Measurements from ENCODE around the gene POLR2A.

The POLR2A gene

GRCh38 chr17:7501729-7502128 lies 17.6 kb downstream of the POLR2A start:
- TF ChIP-seq CTCF (IDR thresholded peaks at IDR 0.05): no peak

DNA sequence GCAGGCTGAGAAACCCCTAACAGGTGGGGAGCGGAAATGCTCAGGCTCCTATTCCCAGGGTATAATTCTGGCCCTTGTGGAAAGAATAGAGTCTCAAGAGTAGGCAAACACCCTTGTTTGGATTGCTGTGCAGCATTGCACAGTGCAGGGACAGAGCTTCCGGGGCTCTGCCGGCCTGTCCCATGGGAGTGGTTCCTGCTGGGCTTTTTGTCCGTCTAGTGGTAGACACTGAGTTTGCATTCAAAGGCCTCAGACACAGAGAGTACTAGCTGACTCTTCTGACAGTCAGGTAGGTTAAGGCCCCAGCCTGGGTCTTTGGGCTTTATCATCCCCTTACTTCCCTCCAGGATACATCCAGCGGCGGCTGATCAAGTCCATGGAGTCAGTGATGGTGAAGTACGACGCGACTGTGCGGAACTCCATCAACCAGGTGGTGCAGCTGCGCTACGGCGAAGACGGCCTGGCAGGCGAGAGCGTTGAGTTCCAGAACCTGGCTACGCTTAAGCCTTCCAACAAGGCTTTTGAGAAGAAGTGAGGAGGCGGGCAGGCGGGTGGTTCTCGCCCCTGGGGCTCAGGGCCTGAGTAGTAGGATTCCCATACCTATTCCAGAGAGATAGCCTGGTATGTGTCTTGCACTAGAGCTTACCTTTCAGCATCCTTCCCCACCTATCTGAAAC lies 18.1 kb downstream of the POLR2A start:
- no peak for TF ChIP-seq CTCF (IDR thresholded peaks at IDR 0.05)

DNA sequence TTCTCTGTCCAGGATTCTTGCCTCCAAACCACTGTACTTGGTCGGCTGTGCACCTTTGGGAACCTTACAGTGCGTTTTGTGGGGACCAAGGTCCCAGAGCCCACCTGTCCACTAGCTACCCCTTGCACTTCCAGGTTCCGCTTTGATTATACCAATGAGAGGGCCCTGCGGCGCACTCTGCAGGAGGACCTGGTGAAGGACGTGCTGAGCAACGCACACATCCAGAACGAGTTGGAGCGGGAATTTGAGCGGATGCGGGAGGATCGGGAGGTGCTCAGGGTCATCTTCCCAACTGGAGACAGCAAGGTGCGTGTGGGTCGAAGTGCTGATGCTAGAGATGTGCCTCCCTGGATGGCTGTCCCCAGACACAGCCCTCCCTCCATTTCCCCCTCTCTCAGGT lies 18.8 kb downstream of the POLR2A start:
- TF ChIP-seq CTCF (IDR thresholded peaks at IDR 0.05): no peak

DNA sequence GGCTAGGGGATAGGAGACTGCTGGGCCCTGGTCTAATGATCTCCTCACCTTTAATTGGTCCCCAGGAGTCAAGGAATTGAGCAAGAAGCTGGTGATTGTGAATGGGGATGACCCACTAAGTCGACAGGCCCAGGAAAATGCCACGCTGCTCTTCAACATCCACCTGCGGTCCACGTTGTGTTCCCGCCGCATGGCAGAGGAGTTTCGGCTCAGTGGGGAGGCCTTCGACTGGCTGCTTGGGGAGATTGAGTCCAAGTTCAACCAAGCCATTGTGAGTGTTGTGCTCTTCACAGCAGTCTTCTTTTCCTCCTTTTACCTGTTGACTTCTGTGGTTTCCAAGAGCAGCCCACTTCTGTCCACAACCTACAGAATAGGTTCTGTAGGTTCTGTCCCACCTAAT lies 19.4 kb downstream of the POLR2A start:
- TF ChIP-seq CTCF (IDR thresholded peaks at IDR 0.05): no peak

GRCh38 chr17:7508145-7508544 lies 24.0 kb downstream of the POLR2A start:
- no peak for TF ChIP-seq CTCF (IDR thresholded peaks at IDR 0.05)

- TF ChIP-seq CTCF (IDR thresholded peaks at IDR 0.05): no peak
These were observed 24.7 kb downstream of the POLR2A start for GRCh38 chr17:7508846-7509245.

DNA sequence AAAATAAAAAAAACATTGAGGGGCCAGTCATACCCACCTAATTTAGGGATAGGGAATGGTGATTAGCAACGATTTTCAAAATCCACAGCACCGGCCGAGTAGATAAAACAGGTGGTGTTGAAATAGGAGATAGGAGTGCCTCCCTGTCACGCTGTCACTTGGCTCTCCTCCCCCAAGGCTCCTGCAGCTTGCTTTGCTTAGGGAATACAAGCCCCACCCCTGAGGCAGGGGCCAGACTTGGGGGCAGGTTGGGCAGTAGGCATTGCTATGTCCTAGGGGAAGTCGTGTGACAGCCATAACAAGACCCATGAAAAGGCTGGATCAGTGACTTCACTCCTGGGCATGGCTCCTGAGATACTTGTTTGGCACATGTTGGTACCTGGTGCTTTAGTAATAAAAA lies 25.8 kb downstream of the POLR2A start:
- TF ChIP-seq CTCF (IDR thresholded peaks at IDR 0.05): no peak

DNA sequence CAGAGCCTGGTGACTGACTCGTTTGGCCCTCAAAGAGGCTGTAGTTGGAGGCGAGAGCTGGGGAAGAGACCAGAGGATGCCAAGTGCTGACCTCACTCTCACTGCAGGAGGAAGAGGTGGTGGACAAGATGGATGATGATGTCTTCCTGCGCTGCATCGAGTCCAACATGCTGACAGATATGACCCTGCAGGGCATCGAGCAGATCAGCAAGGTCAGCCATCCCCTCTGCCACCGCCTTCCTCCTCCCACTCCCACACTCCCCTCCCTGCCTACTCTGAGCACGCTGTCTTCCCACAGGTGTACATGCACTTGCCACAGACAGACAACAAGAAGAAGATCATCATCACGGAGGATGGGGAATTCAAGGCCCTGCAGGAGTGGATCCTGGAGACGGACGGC lies 26.9 kb downstream of the POLR2A start:
- TF ChIP-seq CTCF (IDR thresholded peaks at IDR 0.05): no peak
